Transverse colon (tissue), 4 donors: ENCODE measurements around the gene IL4.

Source experiments
- CTCF ChIP-seq, 5 experiments: fragments of 200-600 bp in 3 of 5; fragments of 450-650 bp in 2 of 5; sonication (generic) in 3 of 5; IDR thresholded peaks; 1 replicate in 2 of 5; 2 replicates in 3 of 5; pipeline ENCODE4 v1.5.1; 2016 to 2017; ENCODE audit warnings: antibody characterized with exemption in 5 of 5, inconsistent platforms in 3 of 5, mild to moderate bottlenecking in 2 of 5, moderate library complexity in 1 of 5
- EP300 ChIP-seq: sonication (generic); formaldehyde crosslinking; IDR thresholded peaks from one replicate; pipeline ENCODE4 v1.6.1; 2017; ENCODE audit warnings: antibody characterized with exemption, low read depth
- POLR2A ChIP-seq: fragments of 450-650 bp; IDR thresholded peaks from one replicate; pipeline ENCODE4 v1.6.1; 2016; ENCODE audit warnings: antibody characterized with exemption, mild to moderate bottlenecking, moderate library complexity
- POLR2AphosphoS5 ChIP-seq, 3 donors: sonication (generic); formaldehyde crosslinking; IDR thresholded peaks; one replicate each; pipeline ENCODE4 v1.6.1; 2016; ENCODE audit warnings: antibody characterized with exemption in 3 of 3

- TF ChIP-seq POLR2A (no peak), CTCF (IDR thresholded peaks at IDR 0.05) (no peak), POLR2AphosphoS5 (IDR thresholded peaks at IDR 0.05) (no peak), EP300 (no peak)
These were observed 6.1 kb downstream of the IL4 start for GRCh38 chr5:132679717-132680380.
